HepG2 (cell line): Measurements from ENCODE around the gene IFITM5. TPM values are rescaled to one million over a fixed set of nuclear protein-coding genes. Genes with fewer than 3 reads are reported as not detected.

Experiments
- ATAC-seq: fragments of 200-7000 bp; cut with Tn5 transposase; 3 replicates; pipeline ENCODE4 v1.9.1; 2020; ENCODE audit warnings: mild to moderate bottlenecking, moderate library complexity
- BruUV-seq: library from RNA; stranded (reverse); fragments of 400-500 nt; replicated peaks from 2 replicates; lab custom pipeline; 2021; lab: Mats Ljungman, UMichigan
- CTCF ChIA-PET: fragments of 300-600 bp; formaldehyde crosslinking; extraction: SDS; loops from one replicate; lab custom pipeline; 2021; ENCODE audit warnings: low total read pairs, inconsistent platforms, low intra/inter-chr PET ratio; lab: Yijun Ruan, JAX
- POLR2A ChIA-PET: fragments of 350-600 bp; sonication (Branson Sonifier 250); formaldehyde crosslinking; loops from one replicate; lab custom pipeline; 2020; ENCODE audit warnings: antibody characterized with exemption, inconsistent platforms; lab: Yijun Ruan, JAX
- DNase-seq: peaks from one replicate; pipeline ENCODE4 v3.0.0-alpha.2; 2015; ENCODE audit warnings: low spot score
- FAIRE-seq: peaks from 3 replicates; lab custom pipeline; 2011; peaks lifted over from hg19 to GRCh38; lab: Jason Lieb, UNC
- H2AFZ ChIP-seq: one replicate; pipeline ENCODE4 v1.6.1; 2011; ENCODE audit warnings: low read length, inconsistent platforms
- H3K27ac ChIP-seq: fragments of 300-600 bp; 3 replicates; pipeline ENCODE4 v1.8.0; 2011; ENCODE audit warnings: mixed run types, mild to moderate bottlenecking, mixed read lengths, low read length, inconsistent platforms; ENCODE audit not compliant: insufficient read depth; ENCODE audit errors: extremely low read length
- H3K27me3 ChIP-seq, 2 experiments: fragments of 200-600 bp in 1 of 2; 2 replicates in 1 of 2; 3 replicates in 1 of 2; pipeline versions ENCODE4 v1.6.0 to v1.8.0; 2011; ENCODE audit warnings: low read length in 2 of 2, mild to moderate bottlenecking in 2 of 2, moderate library complexity in 2 of 2, inconsistent platforms in 1 of 2; ENCODE audit not compliant: insufficient read depth in 2 of 2, control insufficient read depth in 1 of 2
- H3K36me3 ChIP-seq, 2 experiments: fragments of 200-600 bp in 1 of 2; replicated peaks in 1 of 2; 2 replicates in 1 of 2; 3 replicates in 1 of 2; pipeline versions ENCODE4 v1.5.1 to v1.8.0; 2011; ENCODE audit warnings: low read length in 2 of 2, inconsistent platforms in 1 of 2; ENCODE audit not compliant: insufficient read depth in 2 of 2, control insufficient read depth in 1 of 2
- H3K4me1 ChIP-seq: 2 replicates; pipeline ENCODE4 v1.5.1; 2012; ENCODE audit warnings: low read length, inconsistent platforms; ENCODE audit not compliant: insufficient read depth
- H3K4me2 ChIP-seq: 2 replicates; pipeline ENCODE4 v1.6.0; 2011; ENCODE audit warnings: low read depth, low read length, inconsistent platforms
- H3K4me3 ChIP-seq, 3 experiments: fragments of 200-600 bp in 1 of 3; sonication (generic), shearing (Covaris generic) in 1 of 3; replicated peaks in 1 of 3; 2 replicates each; pipeline ENCODE4 v1.5.1; 2011 to 2016; ENCODE audit warnings: low read length in 3 of 3, inconsistent platforms in 2 of 3, low read depth in 2 of 3, mild to moderate bottlenecking in 2 of 3, control low read depth in 1 of 3, mixed read lengths in 1 of 3; ENCODE audit not compliant: insufficient read depth in 1 of 3
- H3K79me2 ChIP-seq: one replicate; pipeline ENCODE4 v1.6.1; 2011; ENCODE audit warnings: low read length, inconsistent platforms; ENCODE audit not compliant: insufficient read depth
- H3K9ac ChIP-seq: 2 replicates; pipeline ENCODE4 v1.6.0; 2011; ENCODE audit warnings: mild to moderate bottlenecking, low read depth, low read length, inconsistent platforms; ENCODE audit not compliant: insufficient read depth
- H3K9me3 ChIP-seq: 2 replicates; pipeline ENCODE4 v1.5.1; 2012; ENCODE audit warnings: mild to moderate bottlenecking, low read length
- H4K20me1 ChIP-seq: 2 replicates; pipeline ENCODE4 v1.6.0; 2011; ENCODE audit warnings: inconsistent platforms, mild to moderate bottlenecking, low read length, moderate library complexity; ENCODE audit not compliant: insufficient read depth
- GABPB1 ChIP-seq: IDR thresholded peaks from 2 replicates; pipeline ENCODE4 v1.6.1; 2016; ENCODE audit warnings: mild to moderate bottlenecking, missing genetic modification reagents, moderate library complexity, missing compliant biosample characterization
- RBM39 ChIP-seq: fragments of 200-400 bp; formaldehyde crosslinking; IDR thresholded peaks from one replicate; pipeline ENCODE4 v1.6.1; 2018; ENCODE audit warnings: antibody characterized with exemption, mild to moderate bottlenecking, low read depth, low read length; ENCODE audit not compliant: poor library complexity, severe bottlenecking
- WGBS: methylation state at CpG from one replicate; pipeline ENCODE4 v1.1.6; 2017; ENCODE audit warnings: low lambda C conversion rate; 5-methylcytosine and 5-hydroxymethylcytosine counted together
- in situ Hi-C: cut with HindIII; loops from 2 replicates; pipeline ENCODE4 v1.10.0; 2017; ENCODE audit warnings: low pct_unique_long_range_greater_than_20kb; ENCODE audit not compliant: extremely low pct_ligation_motif_present
- intact Hi-C: fragments of 100-400 bp; cut with micrococcal nuclease; formaldehyde crosslinking; loops from one replicate; pipeline ENCODE4 v1.10.0; 2022; ENCODE audit not compliant: unreplicated experiment
- polyA plus RNA-seq, 8 experiments: library from polyadenylated mRNA; depleted of rRNA in 3 of 8; stranded (reverse) in 7 of 8; unstranded in 1 of 8; fragments of >200 nt; fragmentation: Illumina TruSeq in 4 of 8; extraction: Trizol in 4 of 8; gene quantifications; 2 replicates each; pipeline versions ENCODE4 v1.2.1 to v1.2.3, GENCODE V29; 2011 to 2016; ENCODE audit warnings: low read depth in 4 of 8, missing spikeins in 1 of 8, mixed read lengths in 1 of 8; ENCODE audit not compliant: insufficient read depth in 1 of 8
- total RNA-seq, 5 experiments: library from RNA; depleted of rRNA; stranded (reverse); fragments of >200 nt; fragmentation: Illumina TruSeq; extraction: Trizol; gene quantifications; 2 replicates each; pipeline ENCODE4 v1.2.3, GENCODE V29; 2016; ENCODE audit warnings: low read depth in 1 of 5
- TF ChIP-seq, protein P1 (sequence below): sonication (generic); formaldehyde crosslinking; IDR thresholded peaks from 2 replicates; pipeline ENCODE4 v1.4.0; 2020; ENCODE audit warnings: missing genetic modification reagents
- TF ChIP-seq, protein P2 (sequence below): sonication (generic); formaldehyde crosslinking; IDR thresholded peaks from 2 replicates; pipeline ENCODE4 v1.9.0; 2021; ENCODE audit warnings: mild to moderate bottlenecking, missing genetic modification reagents
- TF ChIP-seq, protein P3 (sequence below): sonication (generic); formaldehyde crosslinking; IDR thresholded peaks from 2 replicates; pipeline ENCODE4 v1.4.0; 2020; ENCODE audit warnings: low read depth, missing genetic modification reagents

Gene IFITM5
- total and polyA plus RNA-seq, 2 of the 13 experiments (the other 11 are each of a cell fraction or from before 2014, with no cell fraction given): not detected

DNA sequence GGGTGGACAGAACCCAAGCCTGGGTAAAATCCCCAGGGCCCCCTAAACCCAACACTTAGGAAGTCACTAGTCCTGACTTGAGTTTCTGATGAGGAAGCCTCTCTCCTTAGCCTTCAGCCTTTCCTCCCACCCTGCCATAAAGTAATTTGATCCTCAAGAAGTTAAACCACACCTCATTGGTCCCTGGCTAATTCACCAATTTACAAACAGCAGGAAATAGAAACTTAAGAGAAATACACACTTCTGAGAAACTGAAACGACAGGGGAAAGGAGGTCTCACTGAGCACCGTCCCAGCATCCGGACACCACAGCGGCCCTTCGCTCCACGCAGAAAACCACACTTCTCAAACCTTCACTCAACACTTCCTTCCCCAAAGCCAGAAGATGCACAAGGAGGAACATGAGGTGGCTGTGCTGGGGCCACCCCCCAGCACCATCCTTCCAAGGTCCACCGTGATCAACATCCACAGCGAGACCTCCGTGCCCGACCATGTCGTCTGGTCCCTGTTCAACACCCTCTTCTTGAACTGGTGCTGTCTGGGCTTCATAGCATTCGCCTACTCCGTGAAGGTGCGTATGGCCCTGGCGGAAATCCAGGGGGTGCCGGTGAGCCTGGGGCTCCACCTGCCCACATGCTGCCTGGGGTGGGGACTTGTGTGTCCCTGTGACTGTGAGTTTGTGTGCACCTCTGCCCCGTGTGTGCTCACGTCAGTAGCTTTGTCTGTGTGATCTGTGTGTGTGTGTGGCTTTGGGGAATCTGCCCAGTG lies 14.6 kb upstream of the IFITM5 start, which contains the start of gene IFITM1:
IFITM1 (plus strand) TSS at position 254 of the 767 bp plus-strand sequence; CDS start at position 385, 131 bp downstream.
- FAIRE-seq: no peak
- peak; percentile 9 for ATAC-seq
- no peaks in the 10 kb centered on the region for H3K36me3 ChIP-seq
- CTCF ChIA-PET: no interaction called here
- peaks cover 7% of the 10 kb centered on the region for H3K79me2 ChIP-seq
- no peaks in the 10 kb centered on the region for H3K9me3 ChIP-seq
- DNase-seq: no peak
- peaks cover 63% of the 10 kb centered on the region for H3K4me1 ChIP-seq
- peak within 1 kb of the TSS; percentile 29; the same call in 1 of the 2 replicates for H3K9ac ChIP-seq
- in situ Hi-C loops: no loop called here
- POLR2A ChIA-PET: interaction anchor here (1.0 to 2.7 kb wide), 4 partner anchors 8 to 40 kb away, joined by 3 to 9 read pairs (median 7); no protein-coding TSS in a partner anchor
- intact Hi-C loops: no loop called here
- BruUV-seq: no TSS peak
- no peak within 1 kb of the TSS for H3K27ac ChIP-seq
- peak within 1 kb of the TSS; percentile 69 for H3K4me2 ChIP-seq
- no peaks in the 10 kb centered on the region for H3K27me3 ChIP-seq
- H3K4me3 ChIP-seq: peak within 1 kb of the TSS; percentile 12 to 55 (median 44); a peak in 4 of 6 replicates
- no peak within 1 kb of the TSS for H2AFZ ChIP-seq
- WGBS: 51% methylated on average over 12 of the region's 18 CpGs
- H4K20me1 ChIP-seq: no peaks in the 10 kb centered on the region
- peak; percentile 18; the same call in 1 of the 2 replicates for TF ChIP-seq GABPB1 (CRISPR knock-in tag)
- TF ChIP-seq, protein P1, sequence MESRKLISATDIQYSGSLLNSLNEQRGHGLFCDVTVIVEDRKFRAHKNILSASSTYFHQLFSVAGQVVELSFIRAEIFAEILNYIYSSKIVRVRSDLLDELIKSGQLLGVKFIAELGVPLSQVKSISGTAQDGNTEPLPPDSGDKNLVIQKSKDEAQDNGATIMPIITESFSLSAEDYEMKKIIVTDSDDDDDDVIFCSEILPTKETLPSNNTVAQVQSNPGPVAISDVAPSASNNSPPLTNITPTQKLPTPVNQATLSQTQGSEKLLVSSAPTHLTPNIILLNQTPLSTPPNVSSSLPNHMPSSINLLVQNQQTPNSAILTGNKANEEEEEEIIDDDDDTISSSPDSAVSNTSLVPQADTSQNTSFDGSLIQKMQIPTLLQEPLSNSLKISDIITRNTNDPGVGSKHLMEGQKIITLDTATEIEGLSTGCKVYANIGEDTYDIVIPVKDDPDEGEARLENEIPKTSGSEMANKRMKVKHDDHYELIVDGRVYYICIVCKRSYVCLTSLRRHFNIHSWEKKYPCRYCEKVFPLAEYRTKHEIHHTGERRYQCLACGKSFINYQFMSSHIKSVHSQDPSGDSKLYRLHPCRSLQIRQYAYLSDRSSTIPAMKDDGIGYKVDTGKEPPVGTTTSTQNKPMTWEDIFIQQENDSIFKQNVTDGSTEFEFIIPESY (CRISPR knock-in tag): peak; percentile 81
- TF ChIP-seq, protein P2, sequence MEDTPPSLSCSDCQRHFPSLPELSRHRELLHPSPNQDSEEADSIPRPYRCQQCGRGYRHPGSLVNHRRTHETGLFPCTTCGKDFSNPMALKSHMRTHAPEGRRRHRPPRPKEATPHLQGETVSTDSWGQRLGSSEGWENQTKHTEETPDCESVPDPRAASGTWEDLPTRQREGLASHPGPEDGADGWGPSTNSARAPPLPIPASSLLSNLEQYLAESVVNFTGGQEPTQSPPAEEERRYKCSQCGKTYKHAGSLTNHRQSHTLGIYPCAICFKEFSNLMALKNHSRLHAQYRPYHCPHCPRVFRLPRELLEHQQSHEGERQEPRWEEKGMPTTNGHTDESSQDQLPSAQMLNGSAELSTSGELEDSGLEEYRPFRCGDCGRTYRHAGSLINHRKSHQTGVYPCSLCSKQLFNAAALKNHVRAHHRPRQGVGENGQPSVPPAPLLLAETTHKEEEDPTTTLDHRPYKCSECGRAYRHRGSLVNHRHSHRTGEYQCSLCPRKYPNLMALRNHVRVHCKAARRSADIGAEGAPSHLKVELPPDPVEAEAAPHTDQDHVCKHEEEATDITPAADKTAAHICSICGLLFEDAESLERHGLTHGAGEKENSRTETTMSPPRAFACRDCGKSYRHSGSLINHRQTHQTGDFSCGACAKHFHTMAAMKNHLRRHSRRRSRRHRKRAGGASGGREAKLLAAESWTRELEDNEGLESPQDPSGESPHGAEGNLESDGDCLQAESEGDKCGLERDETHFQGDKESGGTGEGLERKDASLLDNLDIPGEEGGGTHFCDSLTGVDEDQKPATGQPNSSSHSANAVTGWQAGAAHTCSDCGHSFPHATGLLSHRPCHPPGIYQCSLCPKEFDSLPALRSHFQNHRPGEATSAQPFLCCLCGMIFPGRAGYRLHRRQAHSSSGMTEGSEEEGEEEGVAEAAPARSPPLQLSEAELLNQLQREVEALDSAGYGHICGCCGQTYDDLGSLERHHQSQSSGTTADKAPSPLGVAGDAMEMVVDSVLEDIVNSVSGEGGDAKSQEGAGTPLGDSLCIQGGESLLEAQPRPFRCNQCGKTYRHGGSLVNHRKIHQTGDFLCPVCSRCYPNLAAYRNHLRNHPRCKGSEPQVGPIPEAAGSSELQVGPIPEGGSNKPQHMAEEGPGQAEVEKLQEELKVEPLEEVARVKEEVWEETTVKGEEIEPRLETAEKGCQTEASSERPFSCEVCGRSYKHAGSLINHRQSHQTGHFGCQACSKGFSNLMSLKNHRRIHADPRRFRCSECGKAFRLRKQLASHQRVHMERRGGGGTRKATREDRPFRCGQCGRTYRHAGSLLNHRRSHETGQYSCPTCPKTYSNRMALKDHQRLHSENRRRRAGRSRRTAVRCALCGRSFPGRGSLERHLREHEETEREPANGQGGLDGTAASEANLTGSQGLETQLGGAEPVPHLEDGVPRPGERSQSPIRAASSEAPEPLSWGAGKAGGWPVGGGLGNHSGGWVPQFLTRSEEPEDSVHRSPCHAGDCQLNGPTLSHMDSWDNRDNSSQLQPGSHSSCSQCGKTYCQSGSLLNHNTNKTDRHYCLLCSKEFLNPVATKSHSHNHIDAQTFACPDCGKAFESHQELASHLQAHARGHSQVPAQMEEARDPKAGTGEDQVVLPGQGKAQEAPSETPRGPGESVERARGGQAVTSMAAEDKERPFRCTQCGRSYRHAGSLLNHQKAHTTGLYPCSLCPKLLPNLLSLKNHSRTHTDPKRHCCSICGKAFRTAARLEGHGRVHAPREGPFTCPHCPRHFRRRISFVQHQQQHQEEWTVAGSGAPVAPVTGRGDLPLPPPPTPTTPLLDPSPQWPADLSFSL (CRISPR knock-in tag): peak; percentile 92
- TF ChIP-seq RBM39: peak; percentile 1
- TF ChIP-seq, protein P3, sequence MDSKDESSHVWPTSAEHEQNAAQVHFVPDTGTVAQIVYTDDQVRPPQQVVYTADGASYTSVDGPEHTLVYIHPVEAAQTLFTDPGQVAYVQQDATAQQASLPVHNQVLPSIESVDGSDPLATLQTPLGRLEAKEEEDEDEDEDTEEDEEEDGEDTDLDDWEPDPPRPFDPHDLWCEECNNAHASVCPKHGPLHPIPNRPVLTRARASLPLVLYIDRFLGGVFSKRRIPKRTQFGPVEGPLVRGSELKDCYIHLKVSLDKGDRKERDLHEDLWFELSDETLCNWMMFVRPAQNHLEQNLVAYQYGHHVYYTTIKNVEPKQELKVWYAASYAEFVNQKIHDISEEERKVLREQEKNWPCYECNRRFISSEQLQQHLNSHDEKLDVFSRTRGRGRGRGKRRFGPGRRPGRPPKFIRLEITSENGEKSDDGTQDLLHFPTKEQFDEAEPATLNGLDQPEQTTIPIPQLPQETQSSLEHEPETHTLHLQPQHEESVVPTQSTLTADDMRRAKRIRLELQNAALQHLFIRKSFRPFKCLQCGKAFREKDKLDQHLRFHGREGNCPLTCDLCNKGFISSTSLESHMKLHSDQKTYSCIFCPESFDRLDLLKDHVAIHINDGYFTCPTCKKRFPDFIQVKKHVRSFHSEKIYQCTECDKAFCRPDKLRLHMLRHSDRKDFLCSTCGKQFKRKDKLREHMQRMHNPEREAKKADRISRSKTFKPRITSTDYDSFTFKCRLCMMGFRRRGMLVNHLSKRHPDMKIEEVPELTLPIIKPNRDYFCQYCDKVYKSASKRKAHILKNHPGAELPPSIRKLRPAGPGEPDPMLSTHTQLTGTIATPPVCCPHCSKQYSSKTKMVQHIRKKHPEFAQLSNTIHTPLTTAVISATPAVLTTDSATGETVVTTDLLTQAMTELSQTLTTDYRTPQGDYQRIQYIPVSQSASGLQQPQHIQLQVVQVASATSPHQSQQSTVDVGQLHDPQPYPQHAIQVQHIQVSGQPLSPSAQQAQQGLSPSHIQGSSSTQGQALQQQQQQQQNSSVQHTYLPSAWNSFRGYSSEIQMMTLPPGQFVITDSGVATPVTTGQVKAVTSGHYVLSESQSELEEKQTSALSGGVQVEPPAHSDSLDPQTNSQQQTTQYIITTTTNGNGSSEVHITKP (CRISPR knock-in tag): no peak
